ENCODE measurements around the gene FHOD3.

- TF ChIP-seq CTCF (conservative IDR thresholded peaks at IDR 0.05; ENCODE audit: low read depth in 2 of 2) (no peak), POLR2AphosphoS5 (IDR thresholded peaks at IDR 0.05; ENCODE audit: low read depth) (no peak), ZNF331 (CRISPR knock-in tag; IDR thresholded peaks at IDR 0.05; ENCODE audit: low read depth) (no peak), REST (IDR thresholded peaks at IDR 0.05; ENCODE audit: unreplicated experiment) (no peak), JUNB (IDR thresholded peaks at IDR 0.05; ENCODE audit: unreplicated experiment) (no peak)
Measured at GRCh38 chr18:36719630-36720029, 422.1 kb downstream of the FHOD3 start.
